Small intestine (tissue), 7 donors: ENCODE results near the gene GTPBP4. TPM values are rescaled to one million over a fixed set of nuclear protein-coding genes. Genes with fewer than 3 reads are reported as not detected.
"Not testable (repeated sequence)": the region's sequence is repeated elsewhere in the genome, so short reads cannot be mapped to it uniquely, and the experiment has no call there.

Experiments
- DNase-seq, 2 donors: peaks; one replicate each; pipeline versions ENCODE4 v3.0.0 to v3.0.0-alpha.2; 2013
- FAIRE-seq: peaks from 2 replicates; lab custom pipeline; 2012; peaks lifted over from hg19 to GRCh38; lab: Jason Lieb, UNC
- H3K27ac ChIP-seq, 3 donors: one replicate each; pipeline ENCODE4 v1.5.1; 2013; ENCODE audit warnings: low read length in 2 of 3, mild to moderate bottlenecking in 2 of 3, control low read depth in 1 of 3, inconsistent platforms in 1 of 3, low read depth in 1 of 3, moderate library complexity in 1 of 3
- H3K27me3 ChIP-seq, 3 donors: one replicate each; pipeline ENCODE4 v1.6.1; 2013; ENCODE audit warnings: low read length in 3 of 3, inconsistent platforms in 1 of 3; ENCODE audit not compliant: control insufficient read depth in 3 of 3, insufficient read depth in 3 of 3
- H3K36me3 ChIP-seq, 3 donors: one replicate each; pipeline ENCODE4 v1.6.1; 2013; ENCODE audit warnings: low read length in 3 of 3, inconsistent platforms in 1 of 3, low read depth in 1 of 3, mild to moderate bottlenecking in 1 of 3, moderate library complexity in 1 of 3; ENCODE audit not compliant: control insufficient read depth in 3 of 3, insufficient read depth in 2 of 3
- H3K4me1 ChIP-seq, 3 donors: one replicate each; pipeline ENCODE4 v1.6.1; 2013; ENCODE audit warnings: low read length in 2 of 3, inconsistent platforms in 1 of 3, low read depth in 1 of 3, mild to moderate bottlenecking in 1 of 3, moderate library complexity in 1 of 3; ENCODE audit not compliant: control insufficient read depth in 3 of 3, insufficient read depth in 2 of 3
- H3K4me3 ChIP-seq, 3 donors: one replicate each; pipeline ENCODE4 v1.5.1; 2013; ENCODE audit warnings: low read length in 3 of 3, control low read depth in 1 of 3, inconsistent platforms in 1 of 3, low read depth in 1 of 3, mild to moderate bottlenecking in 1 of 3, moderate library complexity in 1 of 3
- H3K9me3 ChIP-seq, 2 donors: one replicate each; pipeline ENCODE4 v1.6.1; 2013; ENCODE audit warnings: low read depth in 1 of 2, low read length in 1 of 2; ENCODE audit not compliant: control insufficient read depth in 2 of 2, insufficient read depth in 1 of 2
- WGBS, 3 donors: extraction: QIAGEN DNeasy Blood & Tissue Kit; methylation state at CpG; one replicate each; pipeline ENCODE4 v1.1.7; 2013; 5-methylcytosine and 5-hydroxymethylcytosine counted together
- polyA plus RNA-seq, 4 donors: library from polyadenylated mRNA; stranded (reverse) in 3 of 4; unstranded in 1 of 4; fragments of 200-250 nt in 3 of 4; fragments of 120-200 nt in 1 of 4; gene quantifications; one replicate each; pipeline versions ENCODE4 v1.2.1 to v1.2.3, GENCODE V29; 2013
- donor health status: healthy with polysubstance abuse.
- donor health status: control.
- donor health status: control.
- donor health status: Bipolar disorder and iron deficiency.
- donor health status: healthy.

Gene GTPBP4
- polyA plus RNA-seq, 4 donors: 16.8 to 33.8 (median 30.0) TPM

DNA sequence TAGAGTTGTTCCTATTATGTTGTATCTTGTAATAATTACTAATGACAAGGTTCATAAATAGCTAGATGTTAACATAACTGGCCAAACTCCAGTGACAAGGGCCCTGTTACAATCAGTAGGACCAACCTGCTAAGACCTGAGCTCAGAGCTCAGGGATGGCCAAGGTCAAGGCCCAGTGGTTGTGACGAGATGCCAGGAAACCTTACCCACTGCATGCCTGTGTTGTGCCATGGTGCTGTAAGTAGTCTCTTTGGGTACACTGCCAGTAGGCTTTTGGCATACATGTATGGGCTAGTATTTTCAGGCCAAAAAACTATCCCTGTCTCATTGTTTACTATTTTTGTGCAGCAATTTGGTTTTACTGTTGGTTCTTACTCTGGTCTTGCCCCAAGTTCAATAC lies 45.4 kb downstream of the GTPBP4 start:
- FAIRE-seq (no peak), DNase-seq (no peak)
- no peaks in the 10 kb centered on the region for H3K27me3 ChIP-seq
- no peaks in the 10 kb centered on the region for H3K9me3 ChIP-seq
- H3K4me3 ChIP-seq: no peak overlapping the region
- peaks cover 0 to 12% (median 2%) of the 10 kb centered on the region in 3 donors for H3K36me3 ChIP-seq
- no peak overlapping the region for H3K27ac ChIP-seq
- no peaks in the 10 kb centered on the region for H3K4me1 ChIP-seq
- WGBS, 3 donors: 80 to 92% (median 86%) methylated on average over 1 of the region's 1 CpG

- Histone ChIP-seq H3K9me3 (no peaks in the 10 kb centered on the region), H3K36me3 (peaks cover 0 to 14% (median 4%) of the 10 kb centered on the region in 3 donors), H3K4me3 (no peak overlapping the region), H3K4me1 (no peaks in the 10 kb centered on the region), H3K27ac (no peak overlapping the region), H3K27me3 (no peaks in the 10 kb centered on the region)
- DNase-seq: no peak
- no peak for FAIRE-seq
- 86 to 95% (median 90%) methylated on average over 3 of the region's 3 CpGs for WGBS, 3 donors
Observed at GRCh38 chr10:1034758-1035157, 46.5 kb downstream of the GTPBP4 start.

DNA sequence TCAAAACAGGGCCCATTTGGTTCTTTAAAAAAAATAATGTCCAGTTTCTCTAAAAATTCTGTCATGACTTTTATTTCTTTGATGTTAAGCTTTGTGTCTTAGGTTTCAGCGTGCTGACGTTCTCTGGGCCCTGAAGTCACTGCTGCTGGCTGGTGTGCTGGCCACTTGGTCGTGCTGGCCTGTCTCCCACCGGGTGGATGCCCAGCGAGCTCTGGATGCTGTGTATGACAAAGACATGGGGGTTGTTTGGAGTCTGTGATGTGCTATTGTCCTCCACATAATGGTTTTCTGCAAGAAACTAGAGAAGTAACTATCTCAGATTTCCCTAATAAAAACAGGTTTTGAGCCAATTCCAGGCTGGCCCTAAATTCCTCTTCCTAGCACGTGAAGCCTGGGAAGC lies 47.0 kb downstream of the GTPBP4 start:
- H3K27me3 ChIP-seq: no peaks in the 10 kb centered on the region
- WGBS, 3 donors: 85 to 92% (median 91%) methylated on average over 6 of the region's 6 CpGs
- no peak for DNase-seq
- H3K4me1 ChIP-seq: no peaks in the 10 kb centered on the region
- FAIRE-seq: no peak
- no peak overlapping the region for H3K27ac ChIP-seq
- no peaks in the 10 kb centered on the region for H3K9me3 ChIP-seq
- no peak overlapping the region for H3K4me3 ChIP-seq
- H3K36me3 ChIP-seq: peaks cover 0 to 16% (median 5%) of the 10 kb centered on the region in 3 donors

- no peak for FAIRE-seq
- WGBS, 3 donors: 29 to 57% (median 40%) methylated on average over 14 of the region's 14 CpGs
- H3K27ac ChIP-seq: no peak overlapping the region
Observed at GRCh38 chr10:1036341-1036791, 48.1 kb downstream of the GTPBP4 start.

DNA sequence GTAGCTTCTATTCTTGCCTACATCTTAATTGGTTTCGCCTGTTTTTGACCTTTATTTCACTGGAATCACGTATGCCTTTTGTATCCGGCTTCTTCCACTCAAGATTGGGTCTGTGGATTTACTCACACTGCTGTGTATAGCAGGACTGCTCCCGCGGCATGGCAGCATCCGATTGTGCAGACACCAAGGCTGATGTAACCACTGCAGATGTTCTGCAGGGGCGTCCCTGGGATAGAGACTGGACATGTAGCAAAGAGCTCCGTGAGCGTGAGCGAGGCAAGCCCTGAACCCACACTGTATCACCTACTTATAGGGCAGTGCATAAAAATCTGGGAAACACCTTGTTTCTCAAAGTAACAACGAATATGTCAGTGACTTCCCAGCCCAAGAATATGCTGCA lies 48.9 kb downstream of the GTPBP4 start:
- no peaks in the 10 kb centered on the region for H3K27me3 ChIP-seq
- no peak overlapping the region for H3K27ac ChIP-seq
- 93 to 94% (median 94%) methylated on average over 11 of the region's 11 CpGs for WGBS, 3 donors
- no peak for DNase-seq
- no peaks in the 10 kb centered on the region for H3K9me3 ChIP-seq
- H3K4me3 ChIP-seq: no peak overlapping the region
- H3K36me3 ChIP-seq: peaks cover 0 to 21% (median 6%) of the 10 kb centered on the region in 3 donors
- H3K4me1 ChIP-seq: no peaks in the 10 kb centered on the region
- no peak for FAIRE-seq

More at GRCh38 chr10:1036341-1036791, 48.1 kb downstream of the GTPBP4 start:
- peaks cover 0 to 17% (median 6%) of the 10 kb centered on the region in 3 donors for H3K36me3 ChIP-seq
- peak in 1 of 2 donors; percentile 76 for DNase-seq
- H3K4me1 ChIP-seq: no peaks in the 10 kb centered on the region
- H3K4me3 ChIP-seq: no peak overlapping the region
- H3K27me3 ChIP-seq: no peaks in the 10 kb centered on the region
- no peaks in the 10 kb centered on the region for H3K9me3 ChIP-seq

- not testable (repeated sequence) for H3K4me1 ChIP-seq, DNase-seq, H3K4me3 ChIP-seq, H3K27ac ChIP-seq, H3K27me3 ChIP-seq, H3K9me3 ChIP-seq, FAIRE-seq
- 87 to 92% (median 91%) methylated on average over 6 to 15 of the region's 20 CpGs for WGBS, 3 donors
- peaks cover 0 to 26% (median 9%) of the 10 kb centered on the region in 3 donors for H3K36me3 ChIP-seq
Observed at GRCh38 chr10:1038769-1039168, 50.5 kb downstream of the GTPBP4 start.

DNA sequence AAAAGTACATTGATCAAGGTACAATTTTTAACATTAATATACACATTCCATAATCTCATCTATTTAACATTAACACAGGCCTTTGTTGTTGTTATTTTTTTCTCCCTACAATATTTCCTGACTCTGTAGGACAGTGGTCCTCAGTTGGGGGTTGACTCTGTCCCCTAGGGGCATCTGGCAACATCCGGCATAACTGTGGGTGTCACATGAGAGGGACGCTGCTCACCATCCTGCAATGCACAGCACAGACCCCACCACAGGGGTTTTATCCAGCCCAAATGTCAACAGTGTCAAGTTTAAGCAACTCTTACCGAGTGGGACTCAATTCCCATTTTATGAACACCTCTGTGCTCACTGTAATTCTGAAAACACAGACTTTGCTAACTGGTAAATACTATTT lies 51.9 kb downstream of the GTPBP4 start:
- no peak for FAIRE-seq
- Histone ChIP-seq H3K4me3 (no peak overlapping the region), H3K4me1 (peaks cover 0 to 4% (median 0%) of the 10 kb centered on the region in 3 donors), H3K27me3 (no peaks in the 10 kb centered on the region), H3K36me3 (peaks cover 0 to 24% (median 9%) of the 10 kb centered on the region in 3 donors), H3K27ac (no peak overlapping the region), H3K9me3 (no peaks in the 10 kb centered on the region)
- no peak for DNase-seq
- 85 to 94% (median 86%) methylated on average over 3 of the region's 3 CpGs for WGBS, 3 donors

DNA sequence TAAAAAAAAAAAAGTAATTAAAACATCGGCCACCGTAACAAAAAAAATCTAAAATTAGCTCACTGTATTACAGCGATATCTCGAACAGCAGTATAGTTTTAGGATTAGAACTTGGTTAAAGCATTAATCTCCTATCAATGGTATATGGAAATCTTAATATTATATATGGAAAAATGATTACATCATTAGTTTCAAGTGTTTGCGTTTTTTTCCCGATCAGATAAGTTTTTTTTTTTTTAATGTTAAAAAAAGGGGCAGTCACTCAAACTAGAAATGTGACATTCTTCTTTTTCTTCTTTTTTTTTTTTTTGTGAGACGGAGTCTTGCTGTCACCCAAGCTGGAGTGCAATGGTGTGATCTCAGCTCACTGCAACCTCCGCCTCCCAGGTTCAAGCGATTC lies 53.3 kb downstream of the GTPBP4 start:
- WGBS, 3 donors: 93 to 98% (median 95%) methylated on average over 9 of the region's 9 CpGs
- Histone ChIP-seq H3K27ac (no peak overlapping the region), H3K27me3 (no peaks in the 10 kb centered on the region), H3K9me3 (no peaks in the 10 kb centered on the region), H3K36me3 (peaks cover 0 to 20% (median 9%) of the 10 kb centered on the region in 3 donors), H3K4me1 (peaks cover 0 to 4% (median 0%) of the 10 kb centered on the region in 3 donors), H3K4me3 (no peak overlapping the region)
- DNase-seq (no peak), FAIRE-seq (no peak)

- WGBS, 3 donors: 67 to 75% (median 67%) methylated on average over 12 of the region's 12 CpGs
- H3K27ac ChIP-seq: peak overlapping the region in 1 of 3 donors; percentile 76
- DNase-seq (peak in 1 of 2 donors; percentile 26), FAIRE-seq (no peak)
- H3K27me3 ChIP-seq: no peaks in the 10 kb centered on the region
- H3K36me3 ChIP-seq: peaks cover 0 to 14% (median 7%) of the 10 kb centered on the region in 3 donors
- H3K4me1 ChIP-seq: peaks cover 0 to 4% (median 0%) of the 10 kb centered on the region in 3 donors
- no peak overlapping the region for H3K4me3 ChIP-seq
- H3K9me3 ChIP-seq: no peaks in the 10 kb centered on the region
Observed at GRCh38 chr10:1043532-1043995, 55.3 kb downstream of the GTPBP4 start.
